ENCODE results near the gene PCDH17.

The PCDH17 gene

DNA sequence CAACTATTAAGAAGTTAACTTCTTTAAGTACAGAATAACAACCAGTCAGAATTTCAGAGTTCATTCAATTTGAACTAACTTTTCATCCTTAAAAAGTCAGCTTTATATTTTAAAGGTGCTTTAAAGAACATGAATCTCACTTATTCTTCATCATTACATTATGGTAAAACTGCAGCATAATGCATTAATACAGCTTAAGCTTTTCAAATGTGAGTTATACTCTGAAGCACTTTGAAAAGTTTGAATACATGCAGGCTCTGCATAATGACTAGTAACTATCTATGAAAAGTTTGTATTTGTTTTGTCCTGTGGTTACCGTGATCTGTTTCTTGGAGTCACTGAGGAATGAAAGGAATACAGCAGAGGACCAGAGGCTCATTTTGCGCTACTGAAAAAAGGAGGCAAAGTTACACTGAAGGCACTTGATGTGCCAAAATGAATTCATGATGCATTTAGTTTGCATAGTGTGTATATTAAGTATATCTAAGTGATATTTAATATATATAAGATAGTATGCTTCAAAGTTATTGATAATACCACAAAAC, 4.1 kb downstream of the PCDH17 start:
- DNase-seq = no peak

DNA sequence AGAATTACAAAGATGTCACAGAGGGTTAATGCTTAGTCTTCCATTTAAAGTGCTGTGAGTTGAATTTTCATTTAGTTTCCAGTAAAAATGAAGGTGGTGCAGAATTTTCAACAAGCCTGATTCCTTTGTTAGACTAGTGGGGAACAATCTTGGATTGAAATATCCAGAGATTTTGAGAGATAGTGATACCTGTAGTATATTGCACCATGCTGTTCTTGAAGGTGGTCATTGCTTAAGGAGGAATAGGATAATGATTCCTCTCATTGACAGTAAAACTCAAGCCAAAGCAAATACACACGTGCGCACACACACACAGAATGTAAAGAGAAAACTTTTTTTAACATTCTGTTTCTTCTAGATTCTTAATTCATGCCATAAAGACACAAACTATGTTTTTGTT, 5.3 kb downstream of the PCDH17 start:
- no peak for DNase-seq

- DNase-seq = no peak
Measured at GRCh38 chr13:57637515-57637914, 6.0 kb downstream of the PCDH17 start.

DNA sequence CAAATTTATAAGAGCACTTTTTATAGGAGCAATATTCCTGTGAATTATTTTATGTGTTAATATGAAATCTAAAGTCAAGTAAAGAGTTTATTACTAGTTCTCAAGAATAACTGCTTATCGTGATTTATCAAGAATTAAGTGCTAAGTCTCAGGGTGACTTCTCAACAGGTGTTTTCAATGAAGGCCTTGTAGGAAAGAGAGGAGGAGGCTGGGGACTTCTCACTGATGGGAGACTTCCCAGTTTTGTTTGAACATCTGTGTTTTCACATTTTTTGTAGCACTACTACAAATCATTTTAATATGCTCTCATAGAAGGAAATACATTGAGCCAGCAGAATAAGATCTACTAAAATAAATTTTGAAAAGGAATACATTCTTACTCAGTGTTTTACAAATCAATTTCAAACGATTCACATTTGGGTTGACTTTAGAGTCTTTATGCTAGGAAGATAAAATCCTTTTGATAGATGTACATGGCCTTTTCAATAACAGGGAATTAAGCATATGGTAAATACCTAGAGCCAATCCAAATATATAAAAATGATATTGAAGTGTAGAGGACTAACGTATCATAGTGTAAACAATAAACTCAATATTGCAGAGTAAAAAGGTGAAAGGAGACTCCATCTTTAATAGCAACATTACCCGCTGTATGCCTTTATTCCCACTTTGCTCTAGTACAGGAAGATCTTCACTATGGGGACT, 6.8 kb downstream of the PCDH17 start:
- no peak for DNase-seq

DNA sequence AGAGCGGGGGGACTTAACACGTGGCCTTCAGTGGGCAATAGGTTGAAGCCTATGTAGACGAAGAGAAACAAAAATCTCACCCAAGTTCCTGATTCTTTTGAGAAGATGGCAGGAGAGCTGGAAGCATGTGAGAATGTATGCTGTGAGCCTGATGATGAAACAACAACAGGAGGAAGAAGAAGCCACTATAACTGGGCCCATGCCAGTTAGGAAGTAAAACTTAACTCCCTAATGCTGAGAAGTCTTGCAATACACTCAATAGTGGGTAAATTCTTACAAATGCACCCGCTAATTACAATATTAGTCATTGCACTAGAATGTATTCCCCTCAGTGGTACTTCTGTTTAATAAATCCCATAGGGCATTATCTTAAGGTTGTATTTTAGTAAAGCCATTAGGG, 9.1 kb downstream of the PCDH17 start:
- no peak for DNase-seq

DNA sequence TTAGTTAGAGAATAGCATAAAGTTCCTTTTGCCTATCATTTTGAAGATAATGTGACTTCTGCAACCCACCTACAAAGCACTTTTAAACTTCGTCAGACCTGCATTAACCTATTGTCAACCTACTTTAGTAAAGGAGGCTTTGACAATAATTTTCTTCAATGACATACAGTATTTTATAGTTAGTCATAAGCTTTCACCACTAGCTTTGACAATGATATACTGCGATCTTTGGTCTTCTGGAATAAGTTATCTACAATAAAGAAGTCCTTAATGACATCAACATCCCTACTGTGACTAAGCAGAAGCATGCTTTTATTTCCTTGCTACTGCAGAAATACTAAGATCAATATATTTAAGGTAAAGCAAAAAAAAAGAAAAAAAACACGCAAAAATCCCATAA, 9.5 kb downstream of the PCDH17 start:
- no peak for DNase-seq

- no peak for DNase-seq
Measured at GRCh38 chr13:57644106-57644505, 12.6 kb downstream of the PCDH17 start.

GRCh38 chr13:57653229-57653989, 21.9 kb downstream of the PCDH17 start:
- DNase-seq = no peak

GRCh38 chr13:57665481-57665880, 33.9 kb downstream of the PCDH17 start:
- peak; percentile 2 for DNase-seq

DNA sequence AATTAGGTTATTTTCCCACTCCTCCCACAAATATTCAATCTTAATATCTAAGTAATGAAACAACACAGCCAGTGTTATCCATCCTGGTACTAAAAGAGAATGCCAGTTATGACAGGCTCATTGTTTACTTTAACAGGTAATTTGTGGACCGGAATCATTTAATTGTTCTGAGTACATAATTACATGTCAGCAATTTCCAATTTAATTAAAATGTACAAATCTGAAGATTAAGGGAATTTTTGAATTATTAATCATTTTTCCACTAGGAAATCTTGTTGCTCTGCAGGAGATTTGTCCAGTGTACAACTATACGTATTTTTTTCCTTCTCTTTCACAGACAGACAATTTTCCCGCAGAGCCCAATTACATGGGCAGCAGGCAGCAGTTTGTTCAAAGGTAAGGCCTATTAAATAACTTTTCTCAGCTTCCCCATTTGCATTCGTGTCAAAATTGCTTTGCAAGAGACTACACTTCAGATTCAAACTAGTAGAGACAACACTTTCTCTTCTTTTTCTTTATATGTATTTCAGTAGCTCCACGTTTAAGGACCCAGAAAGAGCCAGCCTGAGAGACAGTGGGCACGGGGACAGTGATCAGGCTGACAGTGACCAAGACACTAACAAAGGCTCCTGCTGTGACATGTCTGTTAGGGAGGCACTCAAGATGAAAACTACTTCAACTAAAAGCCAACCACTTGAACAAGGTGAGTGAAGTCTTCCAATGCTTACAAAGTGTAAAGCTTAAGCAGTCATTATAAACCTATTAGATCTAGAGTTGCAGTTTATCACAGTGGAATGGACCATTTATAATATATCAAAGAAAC, 34.8 kb downstream of the PCDH17 start:
- no peak for DNase-seq

DNA sequence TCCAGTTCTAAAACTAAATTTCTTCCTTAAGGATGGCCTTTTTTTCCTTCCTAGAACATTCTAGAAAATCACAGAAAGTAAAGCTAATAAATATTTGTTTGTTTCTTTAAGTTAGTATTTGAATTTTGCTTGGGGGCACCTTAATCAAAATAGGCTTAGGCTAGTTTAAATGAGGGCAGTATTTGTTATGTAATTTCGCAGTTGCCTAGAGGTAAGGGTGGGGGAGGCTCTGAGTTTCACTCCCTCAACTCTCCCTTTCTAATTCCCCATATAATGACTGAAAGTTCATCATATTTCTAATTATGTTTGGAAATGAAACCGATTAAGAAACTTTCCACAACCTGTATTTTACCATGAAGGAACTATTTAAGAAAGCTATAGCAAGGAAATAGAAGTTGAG, 40.6 kb downstream of the PCDH17 start:
- DNase-seq = no peak

DNA sequence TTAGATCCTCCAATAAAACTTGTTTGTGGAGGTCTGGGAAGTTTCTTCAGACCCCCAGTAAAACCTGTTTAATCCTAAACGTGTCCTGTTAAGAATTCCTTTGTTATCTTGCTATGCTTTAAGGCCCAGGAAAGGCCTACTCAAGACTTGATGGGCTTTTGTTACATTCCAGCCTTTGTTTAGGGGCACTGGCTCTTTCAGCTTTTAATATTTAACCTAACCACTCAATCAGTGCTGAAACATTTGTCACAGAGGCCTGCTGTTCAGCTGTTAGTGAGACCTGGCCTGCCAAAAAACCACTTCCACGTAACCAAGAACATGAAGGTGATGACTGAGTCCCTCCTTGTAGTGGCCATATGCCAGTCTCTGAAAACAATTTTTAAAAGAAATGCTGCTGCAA, 41.7 kb downstream of the PCDH17 start:
- no peak for DNase-seq

DNA sequence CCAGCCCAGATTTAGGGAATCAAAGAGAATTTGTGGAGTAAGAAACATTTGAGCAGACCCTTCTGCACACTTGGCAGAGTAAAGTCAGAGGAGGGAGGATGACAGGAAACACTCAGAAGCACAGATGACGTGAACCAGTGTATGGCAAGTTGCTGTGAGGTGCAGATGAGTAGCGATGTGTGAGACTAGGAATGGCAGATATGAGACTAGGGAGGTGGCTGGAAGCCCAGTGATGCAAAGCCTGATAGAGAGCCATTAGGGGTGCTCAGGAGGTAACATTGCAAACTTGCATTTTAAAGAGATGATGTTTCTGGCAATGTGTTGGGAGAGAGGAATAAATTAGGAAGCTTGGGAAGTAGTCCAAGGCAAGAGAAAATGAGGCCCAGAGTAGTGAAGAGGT, 44.0 kb downstream of the PCDH17 start:
- DNase-seq = no peak

GRCh38 chr13:57680609-57681008, 49.1 kb downstream of the PCDH17 start:
- no peak for DNase-seq

- no peak for DNase-seq
Measured at GRCh38 chr13:57682128-57682716, 50.7 kb downstream of the PCDH17 start.

DNA sequence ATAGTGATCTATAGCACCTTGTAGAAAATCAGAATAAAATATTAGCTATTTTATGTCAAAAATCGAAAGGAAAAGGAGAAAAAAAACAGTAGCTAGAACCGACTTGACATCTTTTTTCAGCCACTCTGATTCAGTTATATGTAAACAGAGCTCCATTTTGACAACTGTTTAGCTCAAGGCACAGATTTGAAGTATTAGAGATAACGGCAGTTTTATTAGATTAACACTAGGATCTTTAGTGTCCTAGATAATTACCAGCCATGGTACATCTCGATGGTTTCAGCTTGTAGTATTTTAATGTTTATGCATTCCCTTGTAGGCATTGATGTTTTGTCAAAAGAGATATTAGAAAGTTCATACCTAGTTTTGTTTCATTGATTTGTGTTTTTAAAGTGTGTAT, 67.3 kb downstream of the PCDH17 start:
- DNase-seq = no peak

- no peak for DNase-seq
Measured at GRCh38 chr13:57704031-57704430, 72.5 kb downstream of the PCDH17 start.

DNA sequence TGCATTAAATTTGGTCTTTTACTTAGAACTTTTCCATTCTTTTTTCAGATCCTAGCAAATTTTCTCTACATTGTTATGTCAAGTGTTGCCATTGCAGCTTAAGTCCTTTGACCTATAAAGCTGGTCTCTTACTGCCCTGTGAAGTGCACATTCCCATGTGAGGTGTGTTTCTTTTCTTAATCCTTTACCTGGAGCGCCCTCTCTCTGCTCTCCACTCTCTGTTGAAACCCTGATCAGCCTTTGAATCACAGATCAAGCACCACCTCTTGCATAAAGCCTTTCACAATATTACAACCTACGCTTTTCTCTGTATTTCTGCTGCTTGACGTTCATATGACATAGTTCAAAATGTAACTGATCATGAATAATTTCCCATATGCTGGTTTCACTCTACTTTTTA, 84.8 kb downstream of the PCDH17 start:
- no peak for DNase-seq

GRCh38 chr13:57724486-57725272, 93.1 kb downstream of the PCDH17 start:
- DNase-seq = no peak

DNA sequence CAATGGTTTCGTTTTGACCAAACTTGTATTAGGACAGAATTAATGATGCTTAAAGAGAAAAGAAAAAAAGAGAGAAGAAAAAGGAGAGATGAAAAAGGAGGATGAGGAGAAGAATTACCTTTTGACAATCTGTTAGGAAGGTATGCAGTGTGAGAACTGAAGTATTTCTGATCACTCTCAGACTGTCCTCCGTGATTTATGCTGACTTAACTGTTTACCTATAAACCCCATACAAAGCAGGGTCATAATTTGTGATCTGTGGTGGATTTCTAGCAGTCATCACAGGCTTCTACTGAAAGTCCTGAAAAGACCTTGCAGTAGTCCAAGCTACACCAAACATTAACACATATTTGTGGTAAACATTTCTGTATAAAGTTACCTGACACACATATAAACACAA, 93.9 kb downstream of the PCDH17 start:
- no peak for DNase-seq

DNA sequence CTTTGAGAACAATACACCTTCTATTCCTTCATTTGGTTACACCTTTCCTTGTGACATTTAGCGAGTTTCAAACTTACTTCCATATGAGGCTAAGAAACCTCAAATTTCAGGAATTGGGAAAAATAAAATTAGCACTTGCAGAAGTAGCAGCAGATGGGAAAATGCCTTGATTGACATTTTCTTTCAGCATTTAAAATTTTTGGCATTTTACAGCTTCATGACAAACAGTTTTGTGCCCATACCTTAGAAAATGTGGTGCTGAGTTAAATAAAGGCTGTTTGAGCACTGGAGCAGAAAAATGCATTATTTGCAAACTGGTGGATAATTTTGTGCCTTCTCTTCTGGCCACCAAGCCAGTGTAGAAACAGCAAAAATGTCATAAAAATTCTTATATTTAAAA, 95.4 kb downstream of the PCDH17 start:
- no peak for DNase-seq

GRCh38 chr13:57734306-57734705, 102.8 kb downstream of the PCDH17 start:
- no peak for DNase-seq

Data from fibroblast of upper back skin (primary cell).